ENCODE results near the gene SLC38A9. TPM values are rescaled to one million over a fixed set of nuclear protein-coding genes. Genes with fewer than 3 reads are reported as not detected.

Gene SLC38A9
- total RNA-seq, 4 donors from 2014 or later: 19.5 to 44.2 (median 30.4) TPM

DNA sequence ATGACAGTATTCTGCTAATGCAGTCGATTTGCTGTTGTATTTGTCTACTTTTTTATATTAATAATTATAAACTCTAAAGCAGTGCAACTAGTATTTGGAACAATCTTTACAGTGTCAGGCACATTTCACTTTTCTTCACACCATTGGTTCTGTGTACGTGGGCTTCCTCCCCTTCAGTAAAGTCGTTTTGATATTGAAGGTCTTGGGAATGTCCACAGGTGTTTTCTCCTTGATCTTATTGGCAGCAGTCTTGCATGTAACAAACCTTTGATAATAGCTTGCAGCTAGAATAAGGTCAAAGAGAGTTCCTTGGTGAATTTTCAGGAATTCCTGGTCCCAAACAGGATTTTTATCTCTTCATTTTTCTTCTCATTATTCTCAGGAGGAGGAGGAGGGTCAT, 37.9 kb upstream of the SLC38A9 start:
- no peak for DNase-seq
- 49 to 51% methylated on average over 3 of the region's 3 CpGs for WGBS, 2 donors
- H3K4me1 ChIP-seq: no peaks in the 10 kb centered on the region
- no peak overlapping the region for H3K27ac ChIP-seq
- intact Hi-C loops (cut with DNase I): no loop called here
- H3K9me3 ChIP-seq: no peaks in the 10 kb centered on the region
- TF ChIP-seq, protein P1, sequence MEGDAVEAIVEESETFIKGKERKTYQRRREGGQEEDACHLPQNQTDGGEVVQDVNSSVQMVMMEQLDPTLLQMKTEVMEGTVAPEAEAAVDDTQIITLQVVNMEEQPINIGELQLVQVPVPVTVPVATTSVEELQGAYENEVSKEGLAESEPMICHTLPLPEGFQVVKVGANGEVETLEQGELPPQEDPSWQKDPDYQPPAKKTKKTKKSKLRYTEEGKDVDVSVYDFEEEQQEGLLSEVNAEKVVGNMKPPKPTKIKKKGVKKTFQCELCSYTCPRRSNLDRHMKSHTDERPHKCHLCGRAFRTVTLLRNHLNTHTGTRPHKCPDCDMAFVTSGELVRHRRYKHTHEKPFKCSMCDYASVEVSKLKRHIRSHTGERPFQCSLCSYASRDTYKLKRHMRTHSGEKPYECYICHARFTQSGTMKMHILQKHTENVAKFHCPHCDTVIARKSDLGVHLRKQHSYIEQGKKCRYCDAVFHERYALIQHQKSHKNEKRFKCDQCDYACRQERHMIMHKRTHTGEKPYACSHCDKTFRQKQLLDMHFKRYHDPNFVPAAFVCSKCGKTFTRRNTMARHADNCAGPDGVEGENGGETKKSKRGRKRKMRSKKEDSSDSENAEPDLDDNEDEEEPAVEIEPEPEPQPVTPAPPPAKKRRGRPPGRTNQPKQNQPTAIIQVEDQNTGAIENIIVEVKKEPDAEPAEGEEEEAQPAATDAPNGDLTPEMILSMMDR (IDR thresholded peaks at IDR 0.05): no peak
- TF ChIP-seq POLR2A (IDR thresholded peaks at IDR 0.05): no peak
- no peaks in the 10 kb centered on the region for H3K36me3 ChIP-seq
- no peak overlapping the region for H3K4me3 ChIP-seq (replicated peaks in 1 of 3)
- no peaks in the 10 kb centered on the region for H3K27me3 ChIP-seq

DNA sequence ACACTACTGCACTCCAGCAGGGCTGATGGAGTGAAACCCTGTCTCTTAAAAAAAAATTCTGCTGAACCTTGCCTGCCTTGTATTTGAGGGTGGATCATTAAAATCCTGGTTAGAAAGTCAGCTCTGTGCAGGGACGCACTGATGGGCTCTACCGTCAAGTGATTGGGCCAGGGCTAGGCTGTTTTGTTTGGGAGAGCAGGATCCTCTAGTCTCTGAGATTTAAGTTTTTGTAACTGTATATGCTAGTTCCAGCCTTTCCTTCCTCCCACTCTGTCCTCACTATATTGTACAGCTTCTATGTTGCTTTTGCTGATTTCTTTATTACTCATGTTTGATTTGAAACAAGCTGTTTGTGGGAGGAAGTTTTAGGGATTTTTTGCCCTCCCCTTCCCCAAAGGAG, 37.3 kb upstream of the SLC38A9 start:
- DNase-seq: no peak
- H3K4me1 ChIP-seq: no peaks in the 10 kb centered on the region
- no peaks in the 10 kb centered on the region for H3K27me3 ChIP-seq
- H3K9me3 ChIP-seq: no peaks in the 10 kb centered on the region
- no peak overlapping the region for H3K4me3 ChIP-seq (replicated peaks in 1 of 3)
- no peaks in the 10 kb centered on the region for H3K36me3 ChIP-seq
- intact Hi-C loops (cut with DNase I): no loop called here
- H3K27ac ChIP-seq: no peak overlapping the region
- WGBS, 2 donors: 61 to 73% methylated on average over 2 of the region's 2 CpGs
- TF ChIP-seq POLR2A (IDR thresholded peaks at IDR 0.05): no peak
- TF ChIP-seq, protein P1 (IDR thresholded peaks at IDR 0.05): no peak

DNA sequence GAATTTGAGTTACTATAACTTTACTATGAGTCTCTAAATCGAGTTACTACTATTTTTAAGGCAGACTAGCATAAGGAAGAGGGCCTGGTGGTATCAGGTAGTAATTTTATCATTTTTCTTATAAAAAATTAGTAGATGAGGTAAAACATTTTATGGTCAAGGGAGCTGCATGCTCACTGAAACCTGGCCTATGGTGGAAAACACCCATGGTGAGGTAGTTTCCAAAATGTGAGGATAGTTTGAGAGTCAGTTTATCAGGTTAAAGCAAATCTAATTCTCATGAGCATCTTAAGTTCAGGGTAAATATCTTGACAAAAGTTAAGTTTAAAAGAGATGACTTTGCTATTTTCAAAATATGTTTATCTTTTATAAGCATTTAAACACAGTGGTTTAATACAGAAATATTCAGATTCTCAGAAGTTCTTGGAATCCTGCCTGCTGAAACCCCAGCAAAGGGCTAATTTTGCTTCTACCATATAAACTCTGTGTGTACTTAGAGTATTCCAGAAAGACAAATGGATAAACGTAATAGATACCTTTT, 35.7 kb upstream of the SLC38A9 start:
- TF ChIP-seq, protein P1 (IDR thresholded peaks at IDR 0.05): no peak
- TF ChIP-seq POLR2A (IDR thresholded peaks at IDR 0.05): no peak
- intact Hi-C loops (cut with DNase I): no loop called here

DNA sequence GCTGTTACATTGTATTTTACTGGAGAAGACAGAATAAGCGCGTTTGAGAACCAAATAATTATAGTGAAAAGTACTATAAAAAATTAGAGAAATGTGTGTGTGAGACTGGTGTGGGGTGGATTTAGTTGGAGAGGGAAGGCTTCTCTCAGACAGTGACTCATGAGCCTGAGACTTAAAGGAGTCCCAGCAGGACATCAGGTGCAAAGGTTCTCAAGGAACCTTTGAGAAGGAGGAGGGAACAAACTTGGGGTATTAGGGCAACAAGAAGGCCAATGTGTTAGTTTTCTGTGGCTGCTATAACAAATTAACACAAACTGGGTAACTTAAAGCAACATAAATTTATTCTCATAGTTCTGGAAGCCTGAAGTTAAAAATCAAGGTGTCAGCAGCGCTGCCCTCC, 30.7 kb upstream of the SLC38A9 start:
- intact Hi-C loops (cut with DNase I): no loop called here
- Histone ChIP-seq H3K4me1 (no peaks in the 10 kb centered on the region), H3K4me3 (replicated peaks in 1 of 3) (no peak overlapping the region), H3K36me3 (no peaks in the 10 kb centered on the region), H3K9me3 (no peaks in the 10 kb centered on the region), H3K27me3 (no peaks in the 10 kb centered on the region), H3K27ac (no peak overlapping the region)
- no peak for TF ChIP-seq POLR2A (IDR thresholded peaks at IDR 0.05)
- TF ChIP-seq, protein P1 (IDR thresholded peaks at IDR 0.05): no peak
- no peak for DNase-seq
- 94 to 97% methylated on average over 3 of the region's 3 CpGs for WGBS, 2 donors

More for the DNA sequence above, 35.7 kb upstream of the SLC38A9 start:
- no peaks in the 10 kb centered on the region for H3K36me3 ChIP-seq
- no peaks in the 10 kb centered on the region for H3K9me3 ChIP-seq
- no peak overlapping the region for H3K27ac ChIP-seq
- no peaks in the 10 kb centered on the region for H3K4me1 ChIP-seq
- DNase-seq: no peak
- H3K27me3 ChIP-seq: no peaks in the 10 kb centered on the region
- H3K4me3 ChIP-seq (replicated peaks in 1 of 3): no peak overlapping the region
- 86 to 87% methylated on average over 2 of the region's 2 CpGs for WGBS, 2 donors

DNA sequence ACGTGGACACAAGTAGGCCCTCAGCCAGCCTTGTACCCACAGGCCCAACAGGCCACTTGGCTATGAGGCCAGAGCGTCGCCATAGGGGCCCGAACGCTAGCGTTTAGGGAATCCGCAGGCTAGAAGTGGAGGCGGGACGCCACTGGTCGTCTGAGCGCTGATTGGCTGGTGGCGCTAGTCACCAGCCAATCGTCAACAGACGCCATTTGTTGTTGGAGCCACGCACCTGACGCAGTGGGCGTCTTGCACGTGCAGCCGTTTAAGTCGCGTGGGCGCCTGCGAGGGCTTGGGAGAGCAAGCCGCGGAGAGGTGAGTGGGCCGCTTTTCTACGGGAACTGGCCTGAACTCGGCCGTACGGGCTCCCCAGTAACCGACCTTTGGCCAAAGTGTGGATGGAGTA, 25.7 kb upstream of the SLC38A9 start, which contains the start of gene DDX4:
Gene DDX4, plus strand, starts transcription at position 269 of the 400 bp plus-strand sequence. CDS start 903 bp downstream, outside the sequence.
- no peaks in the 10 kb centered on the region for H3K36me3 ChIP-seq
- no peak for DNase-seq
- H3K9me3 ChIP-seq: no peaks in the 10 kb centered on the region
- no peak within 1 kb of the TSS for H3K4me3 ChIP-seq (replicated peaks in 1 of 3)
- H3K4me1 ChIP-seq: no peaks in the 10 kb centered on the region
- H3K27me3 ChIP-seq: no peaks in the 10 kb centered on the region
- H3K27ac ChIP-seq: no peak within 1 kb of the TSS
- TF ChIP-seq POLR2A (IDR thresholded peaks at IDR 0.05): no peak
- TF ChIP-seq, protein P1 (IDR thresholded peaks at IDR 0.05): no peak
- intact Hi-C loops (cut with DNase I): no loop called here
- 96 to 98% methylated on average over 31 of the region's 31 CpGs for WGBS, 2 donors
